ENCODE data around the gene CD7.
A peak's percentile ranks its signal among the peaks of the same experiment; 100 is the strongest.

CD7 gene

DNA sequence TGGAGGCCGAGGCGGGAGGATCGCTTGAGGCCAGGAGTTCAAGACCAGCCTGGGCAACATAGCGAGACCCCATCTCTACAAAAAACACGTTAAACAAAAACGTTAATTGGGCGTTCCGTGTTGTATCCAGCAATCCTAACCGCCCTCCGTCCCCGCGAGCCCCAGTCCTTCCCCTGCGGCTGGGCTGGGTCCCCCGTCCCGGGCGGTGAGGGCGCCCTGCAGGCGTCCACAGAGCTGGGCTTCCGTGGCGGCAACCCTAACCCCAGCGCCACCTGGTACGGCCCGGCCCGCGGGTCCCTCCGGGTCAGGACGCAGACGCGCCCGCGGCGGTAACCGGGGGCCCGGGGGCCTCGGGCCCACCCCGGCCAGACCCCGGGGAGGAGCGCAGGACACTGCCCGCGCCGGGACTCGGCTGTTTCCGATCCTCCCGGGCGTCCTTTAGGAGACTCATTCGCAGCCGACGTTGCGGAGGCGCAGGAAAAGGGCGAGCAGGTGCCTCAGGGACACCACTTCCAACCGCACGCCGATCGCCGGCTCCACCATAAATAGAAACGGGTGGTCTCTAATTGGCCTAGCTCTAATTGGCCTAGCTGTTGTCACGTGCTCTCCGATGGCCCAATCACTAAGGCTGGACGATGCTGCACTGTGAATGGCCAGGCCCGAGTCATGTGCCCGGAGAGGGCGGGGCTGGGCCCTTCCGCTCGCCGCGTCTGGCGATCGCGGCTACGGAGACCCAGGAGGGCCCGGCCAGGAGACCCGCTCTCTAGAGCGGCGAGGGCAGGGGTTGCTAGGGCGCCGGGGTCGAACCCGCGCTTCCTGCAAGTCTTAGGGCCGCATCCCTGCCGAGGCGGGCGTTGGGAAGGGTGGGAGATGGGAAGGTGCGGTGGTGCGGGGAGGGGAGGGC is 24.9 kb downstream of the CD7 start:
- TF ChIP-seq SIN3A (IDR thresholded peaks at IDR 0.05; ENCODE audit: borderline replicate concordance, insufficient read depth, low read length): peak; percentile 77; the same call in 1 of the 2 replicates
- TF ChIP-seq FOXP2 (optimal IDR thresholded peaks at IDR 0.05; ENCODE audit: borderline replicate concordance, extremely low read depth, extremely low read length, insufficient read depth): no peak
- TF ChIP-seq POLR2AphosphoS5 (IDR thresholded peaks at IDR 0.05; ENCODE audit: low read depth, low read length): peak; percentile 99
- peak; percentile 19 to 50; a peak in 2 of 4 replicates for TF ChIP-seq REST (IDR thresholded peaks at IDR 0.05; ENCODE audit: insufficient read depth in 1 of 2, low read depth in 2 of 2, low read length in 2 of 2)
- TF ChIP-seq TAF1 (IDR thresholded peaks at IDR 0.05; ENCODE audit: borderline replicate concordance, insufficient read depth, low read length): peak; percentile 87; the same call in 1 of the 2 replicates

DNA sequence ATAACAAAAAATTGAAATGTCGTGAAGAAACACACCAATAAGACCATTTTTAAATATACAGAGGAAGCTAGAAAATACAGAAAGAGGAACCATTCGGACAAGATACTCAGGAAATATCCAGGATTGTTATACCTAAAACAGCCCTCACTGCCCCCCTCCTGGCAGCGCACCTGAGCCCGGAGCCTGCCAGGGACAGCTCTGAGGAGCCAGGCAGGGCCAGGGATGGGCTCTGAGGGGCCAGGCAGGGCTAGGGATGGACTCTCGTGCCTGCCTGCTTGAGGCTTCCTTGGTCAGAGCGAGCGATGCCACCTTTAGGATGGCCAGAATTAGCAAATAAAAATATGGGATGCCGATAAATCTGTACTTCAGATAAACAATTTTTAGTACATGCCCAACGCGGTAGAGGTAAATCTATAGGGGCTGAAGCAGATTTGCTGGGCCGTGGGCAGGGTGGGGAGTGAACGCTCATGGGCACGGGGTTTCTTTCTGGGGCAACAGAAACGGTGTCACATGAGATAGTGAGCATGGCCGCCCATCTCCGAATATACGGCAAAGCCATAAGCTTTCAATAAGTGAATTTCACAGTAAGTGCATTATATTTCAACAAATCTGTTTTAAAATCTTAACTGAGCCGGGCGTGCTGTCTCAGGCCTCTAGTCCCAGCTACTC is 25.7 kb downstream of the CD7 start:
- TF ChIP-seq REST (IDR thresholded peaks at IDR 0.05; ENCODE audit: insufficient read depth in 1 of 2, low read depth in 2 of 2, low read length in 2 of 2): no peak
- TF ChIP-seq POLR2AphosphoS5 (IDR thresholded peaks at IDR 0.05; ENCODE audit: low read depth, low read length): no peak
- no peak for TF ChIP-seq FOXP2 (optimal IDR thresholded peaks at IDR 0.05; ENCODE audit: borderline replicate concordance, extremely low read depth, extremely low read length, insufficient read depth)
- TF ChIP-seq SIN3A (IDR thresholded peaks at IDR 0.05; ENCODE audit: borderline replicate concordance, insufficient read depth, low read length): no peak
- TF ChIP-seq TAF1 (IDR thresholded peaks at IDR 0.05; ENCODE audit: borderline replicate concordance, insufficient read depth, low read length): no peak

DNA sequence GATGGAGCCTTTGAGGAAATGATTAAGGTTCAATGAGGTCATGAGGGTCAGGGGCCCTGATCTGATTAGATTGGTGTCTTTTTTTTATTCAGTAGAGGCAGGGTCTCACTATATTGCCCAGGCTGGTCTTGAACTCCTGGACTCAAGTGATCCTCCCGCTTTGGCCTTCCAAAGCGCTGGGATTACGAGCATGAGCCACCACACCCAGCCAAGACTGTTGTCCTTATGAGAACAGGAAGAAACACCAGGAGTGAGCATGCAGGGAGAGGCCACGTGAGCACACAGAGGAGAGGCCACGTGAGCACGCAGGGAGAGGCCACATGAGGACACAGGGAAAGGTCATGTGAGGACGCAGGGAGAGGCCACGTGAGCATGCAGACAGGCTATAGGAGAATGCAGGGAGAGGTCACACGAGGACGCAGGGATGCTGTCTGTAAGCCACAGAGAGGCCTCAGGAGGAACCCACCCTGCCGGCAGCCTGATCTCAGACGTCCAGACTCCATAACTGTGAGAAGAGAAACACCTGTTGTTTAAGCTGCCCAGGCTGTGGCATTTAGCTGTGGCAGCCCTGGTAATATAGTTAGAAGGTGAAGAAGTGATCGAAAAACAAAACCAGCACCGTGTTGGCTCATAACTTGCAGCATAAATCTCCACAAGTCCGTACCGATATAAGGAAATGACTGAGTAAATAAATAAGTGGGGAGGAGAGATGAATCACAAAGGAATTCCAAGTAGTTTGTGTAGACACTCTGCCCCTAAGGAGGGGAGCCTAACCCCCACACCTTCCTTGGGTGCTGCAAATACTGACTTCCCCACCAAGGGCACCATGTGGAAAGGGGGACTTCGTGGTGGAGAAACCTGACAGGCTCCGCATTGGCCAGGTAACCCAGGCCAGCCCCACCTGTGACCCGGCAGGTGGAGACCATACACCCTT is 29.3 kb downstream of the CD7 start:
- TF ChIP-seq SIN3A (IDR thresholded peaks at IDR 0.05; ENCODE audit: borderline replicate concordance, insufficient read depth, low read length): no peak
- no peak for TF ChIP-seq POLR2AphosphoS5 (IDR thresholded peaks at IDR 0.05; ENCODE audit: low read depth, low read length)
- TF ChIP-seq REST (IDR thresholded peaks at IDR 0.05; ENCODE audit: insufficient read depth in 1 of 2, low read depth in 2 of 2, low read length in 2 of 2): no peak
- no peak for TF ChIP-seq FOXP2 (optimal IDR thresholded peaks at IDR 0.05; ENCODE audit: borderline replicate concordance, extremely low read depth, extremely low read length, insufficient read depth)
- TF ChIP-seq TAF1 (IDR thresholded peaks at IDR 0.05; ENCODE audit: borderline replicate concordance, insufficient read depth, low read length): no peak

DNA sequence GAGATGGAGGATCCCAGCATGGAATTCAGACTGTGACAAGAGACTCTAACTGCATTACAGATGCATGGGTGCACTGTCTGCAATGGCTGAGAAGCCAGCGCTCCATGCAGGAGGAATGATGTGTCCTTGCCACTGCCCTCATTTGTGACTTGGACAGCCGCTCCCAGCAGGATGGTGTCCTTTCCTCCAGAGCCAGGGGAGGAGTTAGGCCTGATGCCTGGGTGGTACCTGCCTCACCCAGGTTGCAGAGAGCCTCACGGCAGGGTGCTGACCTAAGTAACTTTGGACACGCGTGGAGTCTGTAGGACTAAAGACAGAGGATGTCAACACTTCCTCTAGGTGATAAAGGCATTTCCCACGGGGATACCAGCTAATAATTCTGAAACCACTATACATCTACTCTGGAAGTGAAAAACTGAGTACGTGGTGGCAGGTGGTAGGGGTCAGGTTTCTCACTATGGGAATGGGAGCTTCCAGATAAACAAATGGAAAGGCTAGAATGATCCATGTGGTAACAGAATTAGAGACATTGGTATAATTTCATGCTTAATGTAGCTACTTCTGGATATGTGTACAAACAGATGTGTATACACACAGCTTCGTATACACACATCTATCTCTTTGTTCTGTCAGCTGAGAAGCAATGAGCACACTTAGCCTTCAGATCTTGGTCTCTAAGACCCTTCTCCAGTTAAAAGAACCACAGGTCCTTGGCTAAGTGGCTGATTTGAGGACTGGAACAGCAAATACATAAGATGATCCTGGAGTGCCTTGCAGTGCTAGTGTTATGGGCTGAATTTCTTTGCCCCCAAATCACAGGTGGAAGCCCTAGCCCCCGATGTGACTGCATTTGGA is 30.2 kb downstream of the CD7 start:
- TF ChIP-seq POLR2AphosphoS5 (IDR thresholded peaks at IDR 0.05; ENCODE audit: low read depth, low read length) (no peak), FOXP2 (optimal IDR thresholded peaks at IDR 0.05; ENCODE audit: borderline replicate concordance, extremely low read depth, extremely low read length, insufficient read depth) (no peak), TAF1 (IDR thresholded peaks at IDR 0.05; ENCODE audit: borderline replicate concordance, insufficient read depth, low read length) (no peak), REST (IDR thresholded peaks at IDR 0.05; ENCODE audit: insufficient read depth in 1 of 2, low read depth in 2 of 2, low read length in 2 of 2) (no peak), SIN3A (IDR thresholded peaks at IDR 0.05; ENCODE audit: borderline replicate concordance, insufficient read depth, low read length) (no peak)

All from PFSK-1 (cell line).